Gastroesophageal sphincter (tissue), 4 donors: ENCODE results near the gene ARHGAP22. TPM values are rescaled to one million over a fixed set of nuclear protein-coding genes. Genes with fewer than 3 reads are reported as not detected.

Experiments
- ATAC-seq: fragments of 150-250 bp; one replicate; pipeline ENCODE4 v1.9.1; 2016; ENCODE audit warnings: mild to moderate bottlenecking, moderate library complexity
- H3K27ac ChIP-seq, 4 donors: fragments of 200-600 bp; sonication (generic) in 3 of 4; 1 replicate in 3 of 4; 2 replicates in 1 of 4; pipeline ENCODE4 v1.5.1; 2016 to 2019
- H3K27me3 ChIP-seq: fragments of 200-600 bp; sonication (generic); one replicate; pipeline ENCODE4 v1.5.1; 2019
- H3K36me3 ChIP-seq, 2 donors: fragments of 200-600 bp; sonication (generic); one replicate each; pipeline ENCODE4 v1.5.1; 2019; ENCODE audit warnings: control low read depth in 1 of 2
- H3K4me1 ChIP-seq, 3 donors: fragments of 200-600 bp; sonication (generic); 1 replicate in 2 of 3; 2 replicates in 1 of 3; pipeline ENCODE4 v1.5.1; 2016 to 2019; ENCODE audit warnings: control low read depth in 2 of 3
- H3K4me3 ChIP-seq, 2 donors: fragments of 200-600 bp; sonication (generic); one replicate each; pipeline ENCODE4 v1.5.1; 2019; ENCODE audit warnings: mild to moderate bottlenecking in 1 of 2, moderate library complexity in 1 of 2
- H3K9me3 ChIP-seq, 3 donors: fragments of 200-600 bp; sonication (generic); one replicate each; pipeline ENCODE4 v1.5.1; 2017 to 2019; ENCODE audit warnings: control low read depth in 2 of 3
- CTCF ChIP-seq, 4 experiments: fragments of 200-600 bp in 2 of 4; fragments of 450-650 bp in 2 of 4; sonication (generic) in 1 of 4; IDR thresholded peaks; one replicate each; pipeline ENCODE4 v1.5.1; 2017 to 2019; ENCODE audit warnings: antibody characterized with exemption in 4 of 4, mild to moderate bottlenecking in 2 of 4, moderate library complexity in 2 of 4
- EP300 ChIP-seq: sonication (generic); formaldehyde crosslinking; IDR thresholded peaks from one replicate; pipeline ENCODE4 v1.6.1; 2017; ENCODE audit warnings: antibody characterized with exemption, mild to moderate bottlenecking
- POLR2A ChIP-seq, 2 donors: fragments of 450-650 bp; IDR thresholded peaks; one replicate each; pipeline ENCODE4 v1.6.1; 2017; ENCODE audit warnings: antibody characterized with exemption in 2 of 2, mild to moderate bottlenecking in 2 of 2, moderate library complexity in 1 of 2
- POLR2AphosphoS5 ChIP-seq: sonication (generic); formaldehyde crosslinking; IDR thresholded peaks from one replicate; pipeline ENCODE4 v1.6.1; 2017; ENCODE audit warnings: antibody characterized with exemption
- WGBS, 2 donors: methylation state at CpG; one replicate each; pipeline ENCODE4 v1.1.5; 2018; ENCODE audit warnings: low coverage in 1 of 2; 5-methylcytosine and 5-hydroxymethylcytosine counted together
- total RNA-seq, 4 donors: library from RNA; depleted of rRNA; stranded (reverse); fragments of >200 nt; gene quantifications; one replicate each; pipeline ENCODE4 v1.1.0, GENCODE V29; 2016

The ARHGAP22 gene
- total RNA-seq, 4 donors from 2014 or later, result 4.2 to 5.8 (median 5.1) TPM

- no peak for ATAC-seq
- 75 to 80% methylated on average over 1 to 2 of the region's 23 CpGs for WGBS, 2 donors
- Histone ChIP-seq H3K4me3 (no peak overlapping the region), H3K27ac (no peak overlapping the region), H3K9me3 (no peaks in the 10 kb centered on the region), H3K36me3 (no peaks in the 10 kb centered on the region), H3K4me1 (peaks cover 0 to 16% (median 0%) of the 10 kb centered on the region in 3 donors), H3K27me3 (peaks cover 12% of the 10 kb centered on the region)
- TF ChIP-seq EP300 (no peak), POLR2AphosphoS5 (no peak), POLR2A (IDR thresholded peaks at IDR 0.05) (no peak), CTCF (IDR thresholded peaks at IDR 0.05) (no peak)
Observed at GRCh38 chr10:48459270-48460150, 145.4 kb downstream of the ARHGAP22 start.

GRCh38 chr10:48458662-48459048 lies 146.2 kb downstream of the ARHGAP22 start:
- Histone ChIP-seq H3K27me3 (peaks cover 12% of the 10 kb centered on the region), H3K4me3 (no peak overlapping the region), H3K4me1 (peaks cover 0 to 14% (median 0%) of the 10 kb centered on the region in 3 donors), H3K36me3 (no peaks in the 10 kb centered on the region), H3K27ac (no peak overlapping the region), H3K9me3 (no peaks in the 10 kb centered on the region)
- ATAC-seq, result no peak
- no peak for TF ChIP-seq EP300
- TF ChIP-seq POLR2A (IDR thresholded peaks at IDR 0.05), result no peak
- TF ChIP-seq CTCF (IDR thresholded peaks at IDR 0.05), result no peak
- TF ChIP-seq POLR2AphosphoS5, result no peak
- WGBS, 2 donors, result no CpG with 5 or more reads among the region's 6 CpGs

GRCh38 chr10:48457949-48458661 lies 146.8 kb downstream of the ARHGAP22 start:
- no peak for TF ChIP-seq POLR2A (IDR thresholded peaks at IDR 0.05)
- no peak for TF ChIP-seq POLR2AphosphoS5
- TF ChIP-seq CTCF (IDR thresholded peaks at IDR 0.05), result no peak
- TF ChIP-seq EP300, result no peak
- Histone ChIP-seq H3K9me3 (no peaks in the 10 kb centered on the region), H3K4me3 (no peak overlapping the region), H3K36me3 (no peaks in the 10 kb centered on the region), H3K27me3 (peaks cover 12% of the 10 kb centered on the region), H3K27ac (no peak overlapping the region), H3K4me1 (peaks cover 0 to 14% (median 0%) of the 10 kb centered on the region in 3 donors)
- WGBS, 2 donors, result 93% methylated on average over 2 of the region's 5 CpGs; no CpG with 5 or more reads in 1 of the 2 donors
- no peak for ATAC-seq

GRCh38 chr10:48456808-48457761 lies 147.8 kb downstream of the ARHGAP22 start:
- H3K4me3 ChIP-seq, result no peak overlapping the region
- peaks cover 0 to 14% (median 0%) of the 10 kb centered on the region in 3 donors for H3K4me1 ChIP-seq
- H3K27me3 ChIP-seq, result peaks cover 12% of the 10 kb centered on the region
- no peaks in the 10 kb centered on the region for H3K36me3 ChIP-seq
- no peak for TF ChIP-seq POLR2AphosphoS5
- TF ChIP-seq POLR2A (IDR thresholded peaks at IDR 0.05), result no peak
- no peak for TF ChIP-seq EP300
- ATAC-seq, result no peak
- no peak overlapping the region for H3K27ac ChIP-seq
- H3K9me3 ChIP-seq, result no peaks in the 10 kb centered on the region
- 71 to 80% methylated on average over 2 to 6 of the region's 24 CpGs for WGBS, 2 donors
